HG03354 (cell line): Measurements from ENCODE around the gene PAM.
A peak's percentile ranks its signal among the peaks of the same experiment; 100 is the strongest.

Source experiments
- ATAC-seq: cut with Tn5 transposase; IDR thresholded peaks from one replicate; pipeline ENCODE4 v1.9.1; 2021; ENCODE audit warnings: mild to moderate bottlenecking; ENCODE audit not compliant: unreplicated experiment, poor library complexity, severe bottlenecking

Gene PAM

GRCh38 chr5:102921341-102922044 is 166.4 kb downstream of the PAM start:
- ATAC-seq = no peak

GRCh38 chr5:102922111-102922720 is 167.1 kb downstream of the PAM start:
- no peak for ATAC-seq

DNA sequence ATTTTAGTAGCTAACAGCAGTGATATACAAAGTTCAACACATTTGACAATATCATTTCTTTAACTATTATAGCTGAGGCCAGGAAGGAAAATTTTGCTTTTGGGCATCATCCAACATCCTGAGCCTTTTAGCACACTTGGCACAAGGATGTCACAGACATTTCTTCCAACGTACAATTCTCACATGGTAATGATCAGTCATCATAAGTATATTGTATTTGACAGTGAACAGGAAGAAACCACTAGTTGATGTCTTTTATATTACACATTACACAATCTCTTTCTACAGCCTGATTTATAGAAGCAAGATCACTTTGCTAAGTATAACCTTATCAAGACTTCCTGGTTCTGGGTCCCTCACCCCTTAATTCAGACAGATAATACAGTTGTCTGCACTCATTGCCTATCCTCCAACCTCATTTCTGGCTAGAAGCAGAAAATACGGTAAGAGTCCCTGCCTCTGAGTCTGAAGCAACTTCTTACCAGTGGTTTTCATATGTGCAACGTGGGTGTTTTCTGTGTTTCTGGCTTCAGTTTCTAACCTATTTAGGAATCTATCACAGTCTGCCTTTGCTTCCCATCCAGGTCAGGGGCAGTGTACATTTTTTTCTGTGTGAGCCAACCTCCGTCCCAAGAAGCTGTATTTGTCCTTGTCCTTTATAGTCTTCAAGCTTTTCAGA is 167.8 kb downstream of the PAM start:
- no peak for ATAC-seq

DNA sequence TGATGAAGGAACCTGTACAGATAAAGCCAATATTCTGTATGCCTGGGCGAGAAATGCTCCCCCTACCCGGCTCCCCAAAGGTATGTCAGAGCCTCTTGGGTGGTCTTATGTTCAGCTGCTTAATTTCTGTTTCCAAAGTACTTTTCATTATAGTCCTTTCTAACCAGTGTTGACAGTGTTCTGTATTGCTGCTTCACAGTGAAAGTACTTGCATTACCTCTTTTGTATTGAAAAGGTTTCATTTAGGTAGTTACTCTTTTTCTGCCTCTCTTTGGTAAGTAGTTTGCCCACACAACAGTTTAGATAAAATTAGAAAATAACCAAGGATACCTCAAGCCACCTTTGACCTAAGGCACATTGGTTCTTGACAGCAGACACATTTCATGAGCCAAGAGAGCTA is 169.9 kb downstream of the PAM start:
- ATAC-seq = no peak

GRCh38 chr5:102927007-102927406 is 171.9 kb downstream of the PAM start:
- ATAC-seq = no peak

- no peak for ATAC-seq
These were observed 175.1 kb downstream of the PAM start for GRCh38 chr5:102930244-102930643.

DNA sequence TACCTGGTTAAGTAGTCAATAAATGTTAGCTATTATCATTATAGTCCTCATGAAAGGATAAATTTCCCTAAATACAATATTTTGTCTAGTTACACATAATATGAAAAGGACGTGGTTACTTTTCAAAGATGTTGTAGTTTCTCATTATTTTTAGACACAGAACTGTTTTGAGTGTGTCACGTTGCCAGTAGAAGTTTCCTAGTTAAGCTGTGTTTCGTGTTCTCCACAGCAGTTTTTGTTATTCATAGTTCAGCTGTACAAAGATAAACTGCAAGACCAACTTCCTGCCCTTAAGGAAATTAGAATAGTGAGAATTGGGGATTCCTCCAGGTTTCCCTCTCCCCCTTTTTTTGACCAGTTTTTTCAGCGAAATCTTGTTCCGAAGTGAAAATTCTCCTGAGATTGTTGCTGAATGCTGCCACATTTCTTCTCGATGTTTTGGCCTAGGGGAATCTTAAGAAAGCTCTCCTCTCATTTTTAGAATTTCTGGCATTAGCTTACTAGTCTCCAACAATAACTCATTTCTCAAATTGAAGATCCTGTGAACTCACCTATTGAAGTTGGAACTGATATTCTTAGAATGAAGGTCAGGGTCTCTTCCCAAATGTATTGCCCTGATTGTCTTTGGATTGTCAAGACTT is 176.1 kb downstream of the PAM start:
- peak; percentile 62 for ATAC-seq

DNA sequence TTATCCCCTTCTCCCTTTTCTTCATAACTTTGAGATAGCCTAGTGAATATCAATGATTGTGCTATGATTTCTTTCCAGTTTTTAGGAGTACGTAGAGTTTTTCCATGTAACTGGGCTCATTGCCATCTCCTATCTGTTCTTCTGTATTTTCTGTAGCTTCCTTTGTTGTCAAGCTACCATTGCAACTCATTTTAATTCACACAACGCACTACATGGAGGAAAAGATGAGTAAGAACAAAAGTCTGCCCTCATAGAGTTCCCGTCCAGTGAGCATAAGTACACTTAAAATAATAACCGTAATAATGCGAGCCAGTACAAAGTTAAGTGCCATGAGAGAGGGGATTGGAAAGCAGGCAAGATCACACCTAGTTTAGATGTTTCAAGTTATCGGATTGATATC is 177.7 kb downstream of the PAM start:
- no peak for ATAC-seq

GRCh38 chr5:102933316-102933715 is 178.2 kb downstream of the PAM start:
- no peak for ATAC-seq

- no peak for ATAC-seq
These were observed 178.8 kb downstream of the PAM start for GRCh38 chr5:102933721-102934459.

GRCh38 chr5:102937894-102938293 is 182.8 kb downstream of the PAM start:
- ATAC-seq = no peak

GRCh38 chr5:102941111-102941510 is 186.0 kb downstream of the PAM start:
- no peak for ATAC-seq

- ATAC-seq = no peak
These were observed 191.3 kb downstream of the PAM start for GRCh38 chr5:102946414-102946813.

GRCh38 chr5:102946971-102947370 is 191.9 kb downstream of the PAM start:
- no peak for ATAC-seq

DNA sequence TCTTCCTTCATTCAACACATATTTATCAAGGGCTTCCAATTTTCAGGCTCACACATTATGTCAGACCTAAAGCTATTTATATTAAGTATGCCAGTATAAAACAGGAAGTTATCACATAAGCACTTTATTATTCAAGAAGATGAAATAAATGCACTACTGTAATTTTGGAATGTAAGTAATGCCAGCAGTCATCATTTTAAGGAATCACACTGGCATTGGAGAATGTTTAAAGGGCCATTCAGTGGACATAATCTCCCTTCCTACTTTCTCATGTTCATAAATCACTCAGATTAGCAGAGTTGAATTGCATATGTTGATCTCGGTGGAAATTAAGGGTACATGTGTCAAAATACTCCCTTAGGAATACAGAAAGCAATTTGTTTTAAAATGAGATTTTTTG is 200.4 kb downstream of the PAM start:
- ATAC-seq = no peak

GRCh38 chr5:102956599-102956998 is 201.5 kb downstream of the PAM start:
- ATAC-seq = no peak

- ATAC-seq = no peak
These were observed 202.0 kb downstream of the PAM start for GRCh38 chr5:102957141-102957540.

DNA sequence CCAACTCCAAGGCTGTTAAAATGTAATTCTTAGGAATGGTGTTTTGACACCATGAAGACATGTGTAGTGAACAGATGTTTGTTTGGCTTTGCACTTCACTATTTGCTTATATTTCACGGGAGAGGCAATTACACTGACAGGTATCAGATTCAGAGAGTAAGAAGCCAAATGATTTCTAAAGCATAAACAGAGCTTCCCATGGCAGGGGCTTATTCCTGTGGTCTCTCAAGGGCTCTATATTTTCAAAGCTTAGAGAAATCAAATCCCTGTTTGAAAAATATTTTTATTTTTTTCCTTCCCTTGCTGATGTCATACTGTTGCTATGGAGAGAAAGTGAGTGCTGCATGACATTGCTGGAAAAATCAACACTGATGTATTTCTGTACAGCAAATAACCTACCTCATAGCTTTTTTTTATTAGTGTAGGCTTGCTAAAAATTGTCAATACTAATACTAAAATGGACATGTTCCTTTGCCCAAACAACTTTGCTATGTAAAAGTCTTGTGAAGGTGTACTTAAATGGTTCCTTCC is 203.4 kb downstream of the PAM start:
- ATAC-seq = no peak

DNA sequence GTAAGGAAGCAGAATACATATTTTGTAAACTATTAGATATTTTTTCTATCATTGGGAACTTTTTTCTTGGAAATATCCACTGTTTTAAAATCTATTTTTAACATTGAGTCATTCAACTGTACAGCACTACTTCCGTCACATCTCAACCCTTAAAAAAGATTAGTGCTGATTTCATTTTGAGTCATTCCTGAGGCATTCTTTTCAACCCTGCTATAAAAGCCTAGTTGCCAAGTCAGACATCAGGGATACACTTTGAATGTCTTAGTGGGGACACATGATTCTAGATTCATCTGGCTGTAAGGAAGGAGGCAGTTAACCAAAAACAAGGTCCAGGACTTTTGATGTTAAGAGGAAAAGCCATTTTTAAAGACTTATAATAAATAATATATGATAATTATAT is 203.9 kb downstream of the PAM start:
- no peak for ATAC-seq

DNA sequence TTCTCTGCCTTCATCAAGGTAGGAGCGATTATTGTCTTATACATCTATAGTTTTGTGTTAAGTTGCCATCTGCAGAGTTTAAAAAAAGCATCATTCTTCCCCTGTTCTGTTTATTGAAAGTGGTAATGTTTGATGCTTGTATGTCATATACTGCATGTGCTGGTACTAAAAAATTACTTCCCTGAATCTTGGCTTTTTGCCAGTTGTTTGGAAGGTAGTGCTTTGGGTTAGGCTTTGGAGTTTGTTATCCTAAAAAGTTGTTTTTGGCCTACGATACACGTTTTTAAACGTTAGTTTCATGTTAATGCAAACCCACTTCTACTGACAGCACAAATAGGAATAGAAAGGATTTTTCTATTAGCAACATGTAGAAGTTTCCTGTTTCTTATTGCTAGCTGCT is 206.6 kb downstream of the PAM start:
- ATAC-seq = no peak
